HFFc6 (cell line): ENCODE data around the gene FHL2. TPM values are rescaled to one million over a fixed set of nuclear protein-coding genes. Genes with fewer than 3 reads are reported as not detected.

ENCODE experiments used
- DNase-seq: peaks from one replicate; pipeline ENCODE4 v3.0.0-alpha.2; 2018
- H3K27ac Mint-ChIP-seq: 2 replicates; pipeline ENCODE4 v1.8.0; 2020; ENCODE audit warnings: mild to moderate bottlenecking, mixed read lengths
- H3K27me3 Mint-ChIP-seq: 2 replicates; pipeline ENCODE4 v1.8.0; 2021; ENCODE audit warnings: mild to moderate bottlenecking, moderate library complexity, mixed read lengths; ENCODE audit not compliant: insufficient read depth
- H3K36me3 Mint-ChIP-seq: 2 replicates; pipeline ENCODE4 v1.8.0; 2021; ENCODE audit warnings: low read depth, mixed read lengths
- H3K4me1 Mint-ChIP-seq: 2 replicates; pipeline ENCODE4 v1.8.0; 2020; ENCODE audit warnings: low read depth, mixed read lengths
- H3K4me3 Mint-ChIP-seq: 2 replicates; pipeline ENCODE4 v1.8.0; 2020; ENCODE audit warnings: mild to moderate bottlenecking, moderate library complexity, mixed read lengths
- H3K9me3 Mint-ChIP-seq: 2 replicates; pipeline ENCODE4 v1.8.0; 2020; ENCODE audit warnings: mild to moderate bottlenecking, mixed read lengths
- CTCF ChIP-seq: fragments of 200-600 bp; sonication (generic); IDR thresholded peaks from 2 replicates; pipeline ENCODE4 v1.5.0; 2021; ENCODE audit warnings: antibody characterized with exemption, mild to moderate bottlenecking
- total RNA-seq, 6 experiments: library from RNA; stranded (reverse); fragmentation: NEBNext Ultra II Directional; extraction: Animal tissue kit (Norgen Biotek cat#: 25700); gene quantifications; 2 replicates in 1 of 6; 3 replicates in 5 of 6; pipeline ENCODE4 v1.2.3, GENCODE V29; 2021

The FHL2 gene
- total RNA-seq, 6 experiments from 2014 or later: 211 to 281 (median 243) TPM

- H3K9me3 Mint-ChIP-seq: no peaks in the 10 kb centered on the region
- peaks cover 74% of the 10 kb centered on the region for H3K36me3 Mint-ChIP-seq
- H3K4me3 Mint-ChIP-seq: no peak overlapping the region
- peaks cover 70% of the 10 kb centered on the region for H3K4me1 Mint-ChIP-seq
- no peak for TF ChIP-seq CTCF
- peaks cover 4% of the 10 kb centered on the region; the same call in 1 of the 2 replicates for H3K27me3 Mint-ChIP-seq
- peak overlapping the region; percentile 69; the same call in 1 of the 2 replicates for H3K27ac Mint-ChIP-seq
- no peak for DNase-seq
Measured at GRCh38 chr2:105385731-105386540, 12.9 kb downstream of the FHL2 start.

DNA sequence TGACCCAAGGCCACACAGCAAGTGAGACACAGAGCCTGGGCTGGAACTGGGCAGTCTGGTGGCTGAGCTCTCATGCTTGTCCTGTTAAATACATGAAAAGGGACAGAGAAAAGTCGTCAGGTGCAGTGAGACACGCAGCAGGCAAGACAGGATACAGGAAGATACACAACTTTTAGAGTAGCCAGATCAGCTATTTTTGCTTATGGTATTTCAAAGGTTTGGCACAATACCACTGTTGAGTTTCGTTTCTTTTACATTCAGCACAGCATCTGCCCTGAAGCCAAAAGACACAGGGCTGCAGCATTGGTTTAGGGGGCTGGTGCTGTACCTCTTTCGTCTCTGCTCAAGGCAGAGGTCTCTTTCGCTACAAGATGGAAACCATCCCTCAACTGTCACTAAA, 14.0 kb downstream of the FHL2 start:
- Mint-ChIP-seq H3K4me3 (no peak overlapping the region), H3K9me3 (no peaks in the 10 kb centered on the region), H3K4me1 (peaks cover 70% of the 10 kb centered on the region), H3K36me3 (peaks cover 77% of the 10 kb centered on the region), H3K27me3 (peaks cover 1% of the 10 kb centered on the region; the same call in 1 of the 2 replicates), H3K27ac (peak overlapping the region; percentile 69)
- no peak for DNase-seq
- no peak for TF ChIP-seq CTCF

GRCh38 chr2:105384216-105384615, 14.6 kb downstream of the FHL2 start:
- H3K4me1 Mint-ChIP-seq: peaks cover 70% of the 10 kb centered on the region

DNA sequence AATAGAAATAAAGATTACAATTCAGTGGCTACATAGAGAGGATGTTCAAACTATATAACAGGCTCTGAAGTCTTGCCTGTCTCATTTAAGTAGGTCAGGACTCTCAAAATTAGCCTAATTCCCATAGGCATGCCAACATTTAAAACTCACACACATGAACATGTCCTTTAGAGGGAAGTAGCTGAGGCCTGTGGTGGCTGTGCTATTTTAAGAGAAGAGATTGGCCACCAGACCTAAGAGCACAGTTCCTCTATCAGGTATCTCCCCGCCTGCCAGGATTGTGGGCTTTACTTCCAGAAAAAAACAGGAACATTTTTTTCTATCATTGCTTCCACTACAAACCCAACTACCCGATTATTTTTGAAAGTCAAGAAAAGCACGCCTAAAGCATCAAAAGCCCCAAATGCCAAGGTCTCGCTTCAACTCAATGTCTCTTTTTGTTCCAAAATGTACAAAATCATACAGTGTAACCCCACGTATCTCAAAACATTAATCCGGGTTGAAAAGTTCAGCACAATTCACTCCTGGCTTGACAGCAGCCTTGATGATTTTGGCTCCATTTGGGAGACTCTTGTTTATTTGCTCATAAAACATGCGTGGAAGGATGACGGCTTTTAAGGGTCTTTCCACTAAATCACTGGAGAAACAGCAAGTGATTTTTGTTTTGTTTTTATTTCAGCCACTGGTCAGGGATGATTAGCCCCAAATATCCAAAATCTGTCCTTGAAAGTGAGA, 15.3 kb downstream of the FHL2 start:
- H3K36me3 Mint-ChIP-seq: peaks cover 82% of the 10 kb centered on the region
- H3K4me1 Mint-ChIP-seq: peaks cover 70% of the 10 kb centered on the region
- peaks cover 4% of the 10 kb centered on the region; the same call in 1 of the 2 replicates for H3K27me3 Mint-ChIP-seq
- H3K27ac Mint-ChIP-seq: 0 out of 2 replicates have a peak overlapping the region, but pooled peaks have one; percentile 17
- no peaks in the 10 kb centered on the region for H3K9me3 Mint-ChIP-seq
- no peak for DNase-seq
- TF ChIP-seq CTCF: no peak
- H3K4me3 Mint-ChIP-seq: no peak overlapping the region

More at GRCh38 chr2:105384216-105384615, 14.6 kb downstream of the FHL2 start:
- no peak overlapping the region for H3K27ac Mint-ChIP-seq
- no peaks in the 10 kb centered on the region for H3K9me3 Mint-ChIP-seq
- no peak overlapping the region for H3K4me3 Mint-ChIP-seq
- DNase-seq: no peak
- H3K36me3 Mint-ChIP-seq: peaks cover 77% of the 10 kb centered on the region
- H3K27me3 Mint-ChIP-seq: peaks cover 4% of the 10 kb centered on the region; the same call in 1 of the 2 replicates
- TF ChIP-seq CTCF: no peak

DNA sequence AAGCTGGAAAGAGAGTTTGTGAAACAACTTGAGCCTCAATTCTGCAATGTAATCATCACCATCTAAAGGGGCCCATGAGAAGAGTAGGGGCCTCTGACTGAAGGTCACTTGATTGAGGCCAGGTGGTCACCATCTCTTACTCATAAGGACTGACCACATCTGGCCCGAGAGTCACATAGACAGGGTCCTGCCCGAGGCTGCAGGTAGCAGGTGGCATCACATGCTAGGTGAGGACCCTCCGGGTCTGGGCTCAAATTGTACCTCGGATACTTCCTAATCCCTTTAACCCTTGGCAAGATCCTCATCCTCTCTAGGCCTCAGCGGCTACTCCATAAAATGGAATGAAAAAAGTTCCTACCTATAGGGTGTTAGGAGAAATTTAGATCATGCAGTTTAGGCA, 16.7 kb downstream of the FHL2 start:
- H3K36me3 Mint-ChIP-seq: peaks cover 78% of the 10 kb centered on the region

More for the DNA sequence above, 16.7 kb downstream of the FHL2 start:
- DNase-seq: no peak
- 0 out of 2 replicates have a peak overlapping the region, but pooled peaks have one; percentile 3 for H3K4me3 Mint-ChIP-seq
- peaks cover 70% of the 10 kb centered on the region for H3K4me1 Mint-ChIP-seq
- H3K27me3 Mint-ChIP-seq: peaks cover 4% of the 10 kb centered on the region; the same call in 1 of the 2 replicates
- peak overlapping the region; percentile 58 for H3K27ac Mint-ChIP-seq
- no peaks in the 10 kb centered on the region for H3K9me3 Mint-ChIP-seq
- TF ChIP-seq CTCF: no peak
